Uterus (tissue), 4 donors: ENCODE data around the gene RBM4B. TPM values are rescaled to one million over a fixed set of nuclear protein-coding genes. Genes with fewer than 3 reads are reported as not detected.

Source experiments
- DNase-seq, 2 donors: peaks; one replicate each; pipeline ENCODE4 v3.0.0-alpha.2; 2019 to 2020
- H3K27ac ChIP-seq, 2 donors: fragments of 200-600 bp; sonication (generic); 1 replicate in 1 of 2; 2 replicates in 1 of 2; pipeline ENCODE4 v1.5.1; 2016 to 2018
- H3K27me3 ChIP-seq, 2 donors: fragments of 200-600 bp; sonication (generic); one replicate each; pipeline ENCODE4 v1.5.1; 2018 to 2019; ENCODE audit warnings: control low read depth in 1 of 2
- H3K36me3 ChIP-seq, 2 donors: fragments of 200-600 bp; sonication (generic); one replicate each; pipeline ENCODE4 v1.5.1; 2019; ENCODE audit warnings: control low read depth in 1 of 2
- H3K4me1 ChIP-seq, 2 donors: fragments of 200-600 bp; sonication (generic); one replicate each; pipeline ENCODE4 v1.5.1; 2018 to 2019; ENCODE audit warnings: control low read depth in 1 of 2
- H3K4me3 ChIP-seq, 2 donors: fragments of 200-600 bp; sonication (generic); 1 replicate in 1 of 2; 2 replicates in 1 of 2; pipeline ENCODE4 v1.5.1; 2018 to 2019; ENCODE audit warnings: mild to moderate bottlenecking in 1 of 2
- H3K9me3 ChIP-seq, 2 donors: fragments of 200-600 bp; sonication (generic); one replicate each; pipeline ENCODE4 v1.5.1; 2019; ENCODE audit warnings: control low read depth in 1 of 2
- POLR2A ChIP-seq, 2 donors: fragments of 450-650 bp; IDR thresholded peaks; one replicate each; pipeline ENCODE4 v1.6.1; 2016; ENCODE audit warnings: antibody characterized with exemption in 2 of 2, mild to moderate bottlenecking in 1 of 2, moderate library complexity in 1 of 2
- intact Hi-C: fragments of 100-400 bp; cut with DNase I; formaldehyde crosslinking; loops from one replicate; pipeline ENCODE4 v1.15.1; 2023; ENCODE audit warnings: low total_unique reads
- total RNA-seq, 4 donors: library from RNA; depleted of rRNA in 3 of 4; stranded (reverse); fragments of >200 nt in 3 of 4; gene quantifications; one replicate each; pipeline versions ENCODE4 v1.1.0 to v1.2.4, GENCODE V29; 2014 to 2023
- TF ChIP-seq, protein P1 (sequence below), 4 experiments: fragments of 200-600 bp in 2 of 4; fragments of 450-650 bp in 2 of 4; sonication (generic) in 2 of 4; IDR thresholded peaks; one replicate each; pipeline ENCODE4 v1.5.1; 2016 to 2019; ENCODE audit warnings: antibody characterized with exemption in 4 of 4, mild to moderate bottlenecking in 2 of 4, moderate library complexity in 1 of 4
- donor health status: DM: yes; HTN: yes; CAD: no.

Gene RBM4B
- total RNA-seq, 4 donors from 2014 or later = 5.0 to 60.3 (median 20.1) TPM

- intact Hi-C loops = no loop called here
- Histone ChIP-seq H3K27ac (no peak overlapping the region), H3K4me1 (peaks cover 0 to 3% of the 10 kb centered on the region in 2 donors), H3K9me3 (no peaks in the 10 kb centered on the region), H3K36me3 (no peaks in the 10 kb centered on the region), H3K27me3 (no peaks in the 10 kb centered on the region), H3K4me3 (no peak overlapping the region)
- DNase-seq = no peak
- TF ChIP-seq, protein P1, sequence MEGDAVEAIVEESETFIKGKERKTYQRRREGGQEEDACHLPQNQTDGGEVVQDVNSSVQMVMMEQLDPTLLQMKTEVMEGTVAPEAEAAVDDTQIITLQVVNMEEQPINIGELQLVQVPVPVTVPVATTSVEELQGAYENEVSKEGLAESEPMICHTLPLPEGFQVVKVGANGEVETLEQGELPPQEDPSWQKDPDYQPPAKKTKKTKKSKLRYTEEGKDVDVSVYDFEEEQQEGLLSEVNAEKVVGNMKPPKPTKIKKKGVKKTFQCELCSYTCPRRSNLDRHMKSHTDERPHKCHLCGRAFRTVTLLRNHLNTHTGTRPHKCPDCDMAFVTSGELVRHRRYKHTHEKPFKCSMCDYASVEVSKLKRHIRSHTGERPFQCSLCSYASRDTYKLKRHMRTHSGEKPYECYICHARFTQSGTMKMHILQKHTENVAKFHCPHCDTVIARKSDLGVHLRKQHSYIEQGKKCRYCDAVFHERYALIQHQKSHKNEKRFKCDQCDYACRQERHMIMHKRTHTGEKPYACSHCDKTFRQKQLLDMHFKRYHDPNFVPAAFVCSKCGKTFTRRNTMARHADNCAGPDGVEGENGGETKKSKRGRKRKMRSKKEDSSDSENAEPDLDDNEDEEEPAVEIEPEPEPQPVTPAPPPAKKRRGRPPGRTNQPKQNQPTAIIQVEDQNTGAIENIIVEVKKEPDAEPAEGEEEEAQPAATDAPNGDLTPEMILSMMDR (IDR thresholded peaks at IDR 0.05) = no peak
- no peak for TF ChIP-seq POLR2A (IDR thresholded peaks at IDR 0.05)
Observed at GRCh38 chr11:66628061-66628603, 49.6 kb downstream of the RBM4B start.

DNA sequence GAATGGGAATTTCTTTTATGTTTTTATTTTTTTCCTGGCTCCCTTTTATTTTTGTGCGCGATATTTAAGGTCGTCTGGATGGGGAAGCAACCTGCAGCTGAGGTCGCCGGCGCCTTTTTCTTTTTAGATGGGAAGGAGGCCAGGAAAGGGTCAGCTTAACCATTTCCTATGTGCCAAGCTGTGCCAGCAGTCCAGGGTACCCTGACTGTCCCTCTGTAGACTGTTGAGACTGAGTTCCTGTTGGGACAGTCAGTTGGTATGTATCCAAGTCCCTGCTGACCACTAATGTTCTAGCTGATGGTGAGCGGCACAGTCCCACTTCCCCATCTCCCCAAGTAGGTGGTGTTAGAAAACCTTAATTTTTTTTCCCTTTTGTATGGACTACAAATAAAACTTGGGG is 50.8 kb downstream of the RBM4B start:
- H3K9me3 ChIP-seq = no peaks in the 10 kb centered on the region
- TF ChIP-seq, protein P1 (IDR thresholded peaks at IDR 0.05) = no peak
- TF ChIP-seq POLR2A (IDR thresholded peaks at IDR 0.05) = no peak
- H3K27ac ChIP-seq = no peak overlapping the region
- H3K4me3 ChIP-seq = no peak overlapping the region
- H3K4me1 ChIP-seq = peaks cover 0 to 3% of the 10 kb centered on the region in 2 donors
- no peak for DNase-seq
- intact Hi-C loops = no loop called here
- H3K27me3 ChIP-seq = no peaks in the 10 kb centered on the region
- no peaks in the 10 kb centered on the region for H3K36me3 ChIP-seq

DNA sequence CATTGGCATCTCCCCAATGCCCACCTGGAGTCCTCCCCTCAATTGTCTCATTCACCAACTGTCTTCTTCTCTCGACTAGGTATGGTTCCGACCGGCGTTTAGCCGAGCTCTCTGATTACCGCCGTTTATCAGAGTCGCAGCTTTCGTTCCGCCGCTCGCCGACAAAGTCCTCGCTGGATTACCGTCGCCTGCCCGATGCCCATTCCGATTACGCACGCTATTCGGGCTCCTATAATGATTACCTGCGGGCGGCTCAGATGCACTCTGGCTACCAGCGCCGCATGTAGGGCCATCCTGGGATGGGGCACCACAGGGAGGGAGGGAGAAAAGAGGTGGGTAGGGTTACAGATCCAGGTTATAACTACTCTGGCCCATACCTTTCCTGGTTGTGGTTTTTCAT is 51.3 kb downstream of the RBM4B start:
- Histone ChIP-seq H3K9me3 (no peaks in the 10 kb centered on the region), H3K27ac (no peak overlapping the region), H3K4me3 (no peak overlapping the region), H3K36me3 (no peaks in the 10 kb centered on the region), H3K4me1 (peaks cover 0 to 3% of the 10 kb centered on the region in 2 donors), H3K27me3 (no peaks in the 10 kb centered on the region)
- DNase-seq = no peak
- intact Hi-C loops = no loop called here
- no peak for TF ChIP-seq POLR2A (IDR thresholded peaks at IDR 0.05)
- TF ChIP-seq, protein P1 (IDR thresholded peaks at IDR 0.05) = no peak

GRCh38 chr11:66625752-66626149 is 51.9 kb downstream of the RBM4B start:
- Histone ChIP-seq H3K27ac (no peak overlapping the region), H3K4me1 (peaks cover 3 to 4% of the 10 kb centered on the region in 2 donors), H3K9me3 (no peaks in the 10 kb centered on the region), H3K27me3 (no peaks in the 10 kb centered on the region), H3K4me3 (no peak overlapping the region), H3K36me3 (no peaks in the 10 kb centered on the region)
- TF ChIP-seq POLR2A (IDR thresholded peaks at IDR 0.05) = no peak
- TF ChIP-seq, protein P1 (IDR thresholded peaks at IDR 0.05) = no peak
- no peak for DNase-seq
- intact Hi-C loops = no loop called here

- no peak overlapping the region for H3K27ac ChIP-seq
- H3K36me3 ChIP-seq = no peaks in the 10 kb centered on the region
- H3K4me1 ChIP-seq = peaks cover 3 to 9% of the 10 kb centered on the region in 2 donors
- H3K27me3 ChIP-seq = no peaks in the 10 kb centered on the region
- no peaks in the 10 kb centered on the region for H3K9me3 ChIP-seq
- H3K4me3 ChIP-seq = no peak overlapping the region
- DNase-seq = no peak
- no peak for TF ChIP-seq POLR2A (IDR thresholded peaks at IDR 0.05)
- TF ChIP-seq, protein P1 (IDR thresholded peaks at IDR 0.05) = no peak
- intact Hi-C loops = no loop called here
Observed at GRCh38 chr11:66625041-66625751, 52.5 kb downstream of the RBM4B start.
